ENCODE data around the gene PKHD1.

PKHD1 gene

DNA sequence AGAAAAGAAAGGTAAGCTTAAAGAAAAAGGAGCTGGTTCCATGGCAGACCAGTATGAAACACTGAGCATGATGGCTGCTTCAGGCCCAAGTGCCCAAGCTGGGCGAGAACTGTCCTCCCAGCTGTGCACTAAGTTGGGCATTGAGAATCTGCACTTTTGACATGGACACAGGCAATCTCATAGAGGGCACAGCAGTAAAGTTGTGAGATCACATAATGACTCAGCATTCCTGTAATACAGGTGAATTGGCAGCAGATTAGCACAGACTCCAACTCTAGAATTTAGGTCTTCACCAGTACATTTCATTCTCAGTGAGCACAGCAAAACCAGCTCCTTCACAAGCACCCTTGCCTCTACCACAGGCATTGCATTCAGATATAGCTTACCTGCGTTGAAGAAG, 343.4 kb downstream of the PKHD1 start:
- Histone ChIP-seq H3K4me1 (ENCODE audit: control insufficient read depth, insufficient read depth, low read length) (peaks cover 14% of the 10 kb centered on the region), H3K27me3 (ENCODE audit: control insufficient read depth, insufficient read depth, low read length) (no peaks in the 10 kb centered on the region), H3K36me3 (ENCODE audit: control insufficient read depth, insufficient read depth, low read length) (no peaks in the 10 kb centered on the region), H3K4me3 (ENCODE audit: low read depth, low read length) (no peak overlapping the region), H3K9me3 (ENCODE audit: control insufficient read depth, insufficient read depth, low read length) (no peaks in the 10 kb centered on the region), H3K27ac (ENCODE audit: low read depth, low read length) (no peak overlapping the region), H3K9ac (ENCODE audit: low read depth, low read length) (no peak overlapping the region)

DNA sequence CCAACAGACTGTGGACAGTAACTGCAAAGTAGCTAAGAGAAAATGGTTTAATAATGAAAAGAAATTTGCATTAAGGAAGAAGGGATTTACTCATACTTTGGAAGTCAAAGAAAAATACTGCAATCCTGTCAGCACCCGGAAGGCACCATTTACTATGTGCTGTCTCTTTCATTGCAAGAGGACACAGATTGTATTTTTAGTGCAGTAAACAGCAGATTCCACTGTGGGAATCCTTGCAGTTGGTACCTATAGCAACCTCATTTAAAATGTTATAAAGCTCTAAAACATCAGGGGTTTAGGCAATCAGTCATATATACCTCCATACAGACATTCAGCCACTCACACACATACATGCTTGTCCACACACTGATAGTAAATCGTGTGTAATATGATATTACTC, 346.8 kb downstream of the PKHD1 start:
- Histone ChIP-seq H3K9me3 (ENCODE audit: control insufficient read depth, insufficient read depth, low read length) (no peaks in the 10 kb centered on the region), H3K4me3 (ENCODE audit: low read depth, low read length) (no peak overlapping the region), H3K9ac (ENCODE audit: low read depth, low read length) (no peak overlapping the region), H3K4me1 (ENCODE audit: control insufficient read depth, insufficient read depth, low read length) (peaks cover 14% of the 10 kb centered on the region), H3K36me3 (ENCODE audit: control insufficient read depth, insufficient read depth, low read length) (no peaks in the 10 kb centered on the region), H3K27ac (ENCODE audit: low read depth, low read length) (no peak overlapping the region), H3K27me3 (ENCODE audit: control insufficient read depth, insufficient read depth, low read length) (no peaks in the 10 kb centered on the region)

DNA sequence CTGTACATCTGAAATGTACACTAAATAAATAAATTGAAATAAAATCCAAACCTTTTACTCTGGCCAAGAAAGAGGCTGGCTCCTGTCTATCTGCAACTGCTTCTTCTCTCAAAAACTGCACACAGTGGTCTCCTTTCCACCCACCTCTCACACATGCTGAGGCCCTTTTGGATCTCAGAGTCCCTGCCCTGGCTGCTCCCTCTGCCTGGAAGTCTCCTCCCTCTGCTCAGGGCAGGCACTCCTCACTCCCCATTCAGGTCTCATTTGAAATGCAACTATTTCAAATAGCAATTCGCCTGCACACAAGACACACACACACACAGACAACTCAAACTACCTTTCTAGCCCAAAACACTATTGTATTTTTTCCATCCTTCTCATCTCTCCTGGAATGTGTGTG, 348.8 kb downstream of the PKHD1 start:
- Histone ChIP-seq H3K4me3 (ENCODE audit: low read depth, low read length) (no peak overlapping the region), H3K36me3 (ENCODE audit: control insufficient read depth, insufficient read depth, low read length) (no peaks in the 10 kb centered on the region), H3K4me1 (ENCODE audit: control insufficient read depth, insufficient read depth, low read length) (peaks cover 6% of the 10 kb centered on the region), H3K9ac (ENCODE audit: low read depth, low read length) (no peak overlapping the region), H3K27me3 (ENCODE audit: control insufficient read depth, insufficient read depth, low read length) (no peaks in the 10 kb centered on the region), H3K27ac (ENCODE audit: low read depth, low read length) (no peak overlapping the region), H3K9me3 (ENCODE audit: control insufficient read depth, insufficient read depth, low read length) (no peaks in the 10 kb centered on the region)

DNA sequence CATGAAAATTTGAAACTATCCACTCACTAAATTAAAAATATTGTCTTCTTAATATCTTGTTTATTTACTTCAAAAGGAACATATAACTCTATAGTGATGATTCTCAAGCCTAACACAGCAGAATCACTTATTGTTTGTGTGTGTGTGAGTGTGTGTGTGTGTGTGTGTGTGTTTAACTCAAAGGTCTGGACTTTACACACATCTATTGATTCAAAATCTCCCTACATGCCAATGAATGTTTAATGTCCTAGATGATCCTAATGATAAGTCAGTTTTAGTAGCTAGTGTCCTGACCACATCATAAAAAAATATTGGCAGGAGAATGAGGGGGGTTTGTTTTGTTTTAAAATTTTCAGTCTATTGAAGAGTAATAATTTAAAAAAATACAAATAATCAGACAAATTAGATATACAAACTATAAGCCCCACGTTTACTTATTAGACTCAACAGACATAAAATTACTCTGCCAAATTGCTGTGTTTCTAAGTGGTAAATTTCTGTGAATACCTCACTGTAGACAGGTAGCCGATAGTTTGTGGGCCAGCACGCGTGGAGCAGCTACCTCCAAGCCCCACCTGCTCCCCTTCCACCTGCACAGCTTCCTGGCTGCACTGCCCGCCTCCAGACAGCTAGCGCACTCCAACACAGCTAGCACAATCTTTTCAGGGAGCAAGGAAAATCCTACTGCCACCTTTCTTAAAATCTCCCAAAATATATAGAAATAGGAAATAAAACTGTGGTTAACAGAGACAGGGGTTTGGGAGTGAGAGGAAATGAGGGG, 349.6 kb downstream of the PKHD1 start:
- Histone ChIP-seq H3K36me3 (ENCODE audit: control insufficient read depth, insufficient read depth, low read length) (no peaks in the 10 kb centered on the region), H3K27ac (ENCODE audit: low read depth, low read length) (no peak overlapping the region), H3K9ac (ENCODE audit: low read depth, low read length) (no peak overlapping the region), H3K27me3 (ENCODE audit: control insufficient read depth, insufficient read depth, low read length) (no peaks in the 10 kb centered on the region), H3K9me3 (ENCODE audit: control insufficient read depth, insufficient read depth, low read length) (no peaks in the 10 kb centered on the region), H3K4me1 (ENCODE audit: control insufficient read depth, insufficient read depth, low read length) (no peaks in the 10 kb centered on the region), H3K4me3 (ENCODE audit: low read depth, low read length) (no peak overlapping the region)

DNA sequence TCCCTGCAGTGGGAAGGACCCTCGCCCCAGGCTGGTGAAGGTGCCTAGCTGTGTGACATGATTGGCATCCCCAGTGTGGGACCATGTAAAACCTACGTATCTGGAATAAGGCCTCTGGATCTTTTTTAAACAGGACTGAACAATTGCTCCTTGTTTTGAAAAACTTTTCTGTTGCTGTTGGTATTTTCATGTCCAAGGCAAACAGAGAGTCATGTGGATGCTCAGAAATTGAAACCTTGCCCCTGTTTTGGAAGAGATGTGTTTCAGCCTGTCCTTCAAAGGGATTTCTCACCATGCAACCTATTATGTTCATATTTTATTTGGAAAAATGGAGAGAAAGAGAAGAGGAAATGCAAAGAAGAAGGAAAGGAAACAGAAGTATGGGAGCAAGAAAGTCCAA, 362.3 kb downstream of the PKHD1 start:
- Histone ChIP-seq H3K27me3 (ENCODE audit: control insufficient read depth, insufficient read depth, low read length) (no peaks in the 10 kb centered on the region), H3K4me3 (ENCODE audit: low read depth, low read length) (no peak overlapping the region), H3K27ac (ENCODE audit: low read depth, low read length) (no peak overlapping the region), H3K4me1 (ENCODE audit: control insufficient read depth, insufficient read depth, low read length) (no peaks in the 10 kb centered on the region), H3K9me3 (ENCODE audit: control insufficient read depth, insufficient read depth, low read length) (no peaks in the 10 kb centered on the region), H3K9ac (ENCODE audit: low read depth, low read length) (no peak overlapping the region), H3K36me3 (ENCODE audit: control insufficient read depth, insufficient read depth, low read length) (no peaks in the 10 kb centered on the region)

DNA sequence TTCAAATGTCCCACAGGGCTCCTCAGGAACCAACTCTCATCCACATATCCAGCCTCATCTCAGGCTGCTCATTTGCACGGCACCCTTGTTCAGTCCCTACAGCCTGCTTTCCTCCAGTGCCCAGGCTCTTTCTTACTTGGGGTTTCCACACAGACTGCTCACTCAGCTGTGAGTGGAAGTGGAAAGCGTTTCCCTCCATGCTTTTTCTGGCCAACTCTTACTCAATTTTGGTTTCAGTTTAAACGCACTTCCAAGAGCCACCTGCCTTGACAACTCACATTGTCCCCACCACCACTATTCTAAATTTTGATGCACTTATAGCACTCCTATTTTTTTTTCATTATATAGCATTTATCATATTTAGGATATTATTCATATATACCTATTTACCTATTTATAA, 367.1 kb downstream of the PKHD1 start:
- no peak overlapping the region for H3K9ac ChIP-seq (ENCODE audit: low read depth, low read length)
- no peaks in the 10 kb centered on the region for H3K9me3 ChIP-seq (ENCODE audit: control insufficient read depth, insufficient read depth, low read length)
- H3K4me3 ChIP-seq (ENCODE audit: low read depth, low read length) = no peak overlapping the region
- no peak overlapping the region for H3K27ac ChIP-seq (ENCODE audit: low read depth, low read length)
- no peaks in the 10 kb centered on the region for H3K4me1 ChIP-seq (ENCODE audit: control insufficient read depth, insufficient read depth, low read length)
- no peaks in the 10 kb centered on the region for H3K36me3 ChIP-seq (ENCODE audit: control insufficient read depth, insufficient read depth, low read length)
- no peaks in the 10 kb centered on the region for H3K27me3 ChIP-seq (ENCODE audit: control insufficient read depth, insufficient read depth, low read length)

DNA sequence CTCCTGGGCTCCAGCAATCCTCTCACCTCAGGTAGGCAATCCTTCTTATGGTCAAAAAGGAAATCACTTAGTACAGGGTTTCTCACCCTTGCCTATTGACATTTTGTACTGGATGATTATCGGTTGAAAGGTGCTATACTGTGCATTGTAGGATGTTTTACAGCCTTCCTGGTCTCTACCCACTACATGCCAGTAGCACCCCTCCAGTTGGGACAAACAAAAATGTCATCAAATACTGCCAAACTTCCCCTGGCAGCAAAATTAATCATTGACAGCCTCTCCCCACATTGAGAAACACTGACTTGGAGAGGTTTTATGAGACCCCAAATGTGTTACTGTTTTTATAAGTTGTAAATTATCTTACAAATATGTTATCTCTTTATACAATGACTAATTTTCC, 368.1 kb downstream of the PKHD1 start:
- Histone ChIP-seq H3K4me1 (ENCODE audit: control insufficient read depth, insufficient read depth, low read length) (no peaks in the 10 kb centered on the region), H3K9ac (ENCODE audit: low read depth, low read length) (no peak overlapping the region), H3K4me3 (ENCODE audit: low read depth, low read length) (no peak overlapping the region), H3K36me3 (ENCODE audit: control insufficient read depth, insufficient read depth, low read length) (no peaks in the 10 kb centered on the region), H3K27ac (ENCODE audit: low read depth, low read length) (no peak overlapping the region), H3K27me3 (ENCODE audit: control insufficient read depth, insufficient read depth, low read length) (no peaks in the 10 kb centered on the region), H3K9me3 (ENCODE audit: control insufficient read depth, insufficient read depth, low read length) (no peaks in the 10 kb centered on the region)

DNA sequence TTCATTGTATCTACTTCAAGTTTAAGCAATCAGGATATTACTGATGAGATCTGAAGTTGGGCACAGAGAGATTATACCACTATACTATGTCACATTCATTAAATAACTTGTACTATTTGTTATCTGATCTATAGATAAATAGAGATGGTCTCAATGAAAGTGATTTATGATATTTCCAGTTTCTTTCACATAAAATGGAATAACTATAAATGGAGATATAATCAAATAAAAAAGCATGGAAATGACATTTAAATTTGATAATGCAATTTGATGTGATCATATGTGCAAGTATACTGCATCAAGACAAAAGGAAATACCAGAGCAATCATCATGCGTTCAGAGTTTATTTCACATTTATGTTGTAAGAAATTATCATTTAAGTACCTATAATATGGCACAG, 368.9 kb downstream of the PKHD1 start:
- no peaks in the 10 kb centered on the region for H3K36me3 ChIP-seq (ENCODE audit: control insufficient read depth, insufficient read depth, low read length)
- H3K9ac ChIP-seq (ENCODE audit: low read depth, low read length) = no peak overlapping the region
- H3K4me1 ChIP-seq (ENCODE audit: control insufficient read depth, insufficient read depth, low read length) = no peaks in the 10 kb centered on the region
- no peaks in the 10 kb centered on the region for H3K9me3 ChIP-seq (ENCODE audit: control insufficient read depth, insufficient read depth, low read length)
- H3K4me3 ChIP-seq (ENCODE audit: low read depth, low read length) = no peak overlapping the region
- H3K27ac ChIP-seq (ENCODE audit: low read depth, low read length) = no peak overlapping the region
- no peaks in the 10 kb centered on the region for H3K27me3 ChIP-seq (ENCODE audit: control insufficient read depth, insufficient read depth, low read length)

DNA sequence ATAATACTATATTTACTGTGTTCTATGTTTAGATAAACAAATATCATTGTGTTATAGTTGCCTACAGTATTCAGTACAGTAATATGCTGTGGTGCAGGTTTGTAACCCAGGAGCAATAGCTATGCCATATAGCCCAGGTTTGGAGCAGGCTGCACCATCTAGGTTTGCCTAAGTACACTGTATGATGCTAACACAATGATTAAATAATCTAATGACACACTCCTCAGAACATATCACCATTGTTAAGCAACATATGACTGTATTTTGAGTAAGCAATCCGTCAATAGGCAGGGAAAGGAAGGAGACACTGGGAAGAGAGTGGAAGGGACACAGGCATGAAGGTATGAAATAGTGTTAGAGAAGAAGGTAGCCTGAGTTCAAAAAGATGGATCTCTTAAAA, 369.9 kb downstream of the PKHD1 start:
- Histone ChIP-seq H3K9ac (ENCODE audit: low read depth, low read length) (no peak overlapping the region), H3K4me1 (ENCODE audit: control insufficient read depth, insufficient read depth, low read length) (no peaks in the 10 kb centered on the region), H3K4me3 (ENCODE audit: low read depth, low read length) (no peak overlapping the region), H3K36me3 (ENCODE audit: control insufficient read depth, insufficient read depth, low read length) (no peaks in the 10 kb centered on the region), H3K9me3 (ENCODE audit: control insufficient read depth, insufficient read depth, low read length) (no peaks in the 10 kb centered on the region), H3K27ac (ENCODE audit: low read depth, low read length) (no peak overlapping the region), H3K27me3 (ENCODE audit: control insufficient read depth, insufficient read depth, low read length) (no peaks in the 10 kb centered on the region)

DNA sequence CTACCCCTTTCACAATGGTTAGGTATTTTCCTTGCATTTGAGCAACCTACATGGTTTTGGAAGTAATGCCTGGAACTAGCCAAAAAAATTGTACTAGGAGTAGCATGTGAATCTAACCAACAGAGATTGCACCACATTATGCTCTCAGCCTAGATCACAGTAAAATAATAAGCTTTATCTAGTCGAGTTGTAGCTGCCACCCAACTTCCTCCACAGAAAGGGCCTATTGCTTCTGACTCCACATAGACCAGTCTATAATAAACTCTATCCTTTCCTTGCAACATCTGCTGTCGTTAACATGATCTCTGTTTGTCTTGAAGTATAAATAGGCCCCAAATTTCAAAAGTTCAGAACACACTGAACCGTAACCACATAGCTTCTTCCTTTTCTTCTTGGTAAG, 375.5 kb downstream of the PKHD1 start:
- Histone ChIP-seq H3K9me3 (ENCODE audit: control insufficient read depth, insufficient read depth, low read length) (no peaks in the 10 kb centered on the region), H3K4me3 (ENCODE audit: low read depth, low read length) (no peak overlapping the region), H3K36me3 (ENCODE audit: control insufficient read depth, insufficient read depth, low read length) (no peaks in the 10 kb centered on the region), H3K27ac (ENCODE audit: low read depth, low read length) (no peak overlapping the region), H3K4me1 (ENCODE audit: control insufficient read depth, insufficient read depth, low read length) (no peaks in the 10 kb centered on the region), H3K9ac (ENCODE audit: low read depth, low read length) (no peak overlapping the region), H3K27me3 (ENCODE audit: control insufficient read depth, insufficient read depth, low read length) (no peaks in the 10 kb centered on the region)

DNA sequence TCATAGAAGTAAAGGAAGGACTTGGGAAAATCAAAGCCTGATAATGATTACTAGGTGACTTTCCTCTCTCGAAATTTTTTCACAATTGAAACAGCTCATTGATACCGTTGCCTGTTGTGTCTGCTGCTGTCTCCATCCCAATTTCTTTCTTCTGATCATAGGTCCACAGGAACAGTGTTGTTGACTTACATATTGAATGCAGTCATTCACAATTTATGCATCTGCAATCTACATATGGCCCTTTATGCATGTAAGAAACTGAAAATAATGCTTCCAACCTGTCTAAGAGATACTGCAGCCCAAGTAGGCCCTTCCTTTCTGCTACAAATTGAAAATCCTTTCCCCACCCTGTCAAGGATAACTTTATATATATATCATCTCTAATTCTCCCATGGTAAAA, 381.3 kb downstream of the PKHD1 start:
- Histone ChIP-seq H3K27ac (ENCODE audit: low read depth, low read length) (no peak overlapping the region), H3K4me3 (ENCODE audit: low read depth, low read length) (no peak overlapping the region), H3K9ac (ENCODE audit: low read depth, low read length) (no peak overlapping the region), H3K9me3 (ENCODE audit: control insufficient read depth, insufficient read depth, low read length) (no peaks in the 10 kb centered on the region), H3K36me3 (ENCODE audit: control insufficient read depth, insufficient read depth, low read length) (no peaks in the 10 kb centered on the region), H3K4me1 (ENCODE audit: control insufficient read depth, insufficient read depth, low read length) (no peaks in the 10 kb centered on the region), H3K27me3 (ENCODE audit: control insufficient read depth, insufficient read depth, low read length) (no peaks in the 10 kb centered on the region)

Data from HUES48 (cell line).